Ascending aorta (tissue), 2 donors: Measurements from ENCODE around the gene KCNMA1. TPM values are rescaled to one million over a fixed set of nuclear protein-coding genes. Genes with fewer than 3 reads are reported as not detected.

ENCODE experiments used
- DNase-seq, 2 donors: peaks; one replicate each; pipeline ENCODE4 v3.0.0-alpha.2; 2019; ENCODE audit warnings: low spot score in 2 of 2
- H3K27ac ChIP-seq, 2 donors: fragments of 200-600 bp; sonication (generic); one replicate each; pipeline ENCODE4 v1.5.1; 2016 to 2017; ENCODE audit warnings: mild to moderate bottlenecking in 1 of 2
- H3K27me3 ChIP-seq: fragments of 200-600 bp; sonication (generic); one replicate; pipeline ENCODE4 v1.5.1; 2017
- H3K36me3 ChIP-seq, 2 donors: fragments of 200-600 bp; sonication (generic); one replicate each; pipeline ENCODE4 v1.5.1; 2016
- H3K4me1 ChIP-seq, 2 donors: fragments of 200-600 bp; sonication (generic); one replicate each; pipeline ENCODE4 v1.5.1; 2016 to 2017; ENCODE audit warnings: mild to moderate bottlenecking in 1 of 2
- H3K4me3 ChIP-seq, 2 donors: fragments of 200-600 bp; sonication (generic); one replicate each; pipeline ENCODE4 v1.5.1; 2016 to 2017; ENCODE audit warnings: mild to moderate bottlenecking in 1 of 2
- H3K9me3 ChIP-seq, 2 donors: fragments of 200-600 bp; sonication (generic); one replicate each; pipeline ENCODE4 v1.5.1; 2016
- intact Hi-C: fragments of 100-400 bp; cut with DNase I; formaldehyde crosslinking; loops from one replicate; pipeline ENCODE4 v1.15.1; 2023
- total RNA-seq: library from RNA; depleted of rRNA; stranded (reverse); fragments of >200 nt; gene quantifications from one replicate; pipeline ENCODE4 v1.1.0, GENCODE V29; 2016
- TF ChIP-seq, protein P1 (sequence below), 3 experiments: fragments of 200-600 bp in 2 of 3; fragments of 450-650 bp in 1 of 3; sonication (generic) in 2 of 3; IDR thresholded peaks; one replicate each; pipeline ENCODE4 v1.5.1; 2016 to 2019; ENCODE audit warnings: antibody characterized with exemption in 3 of 3, mild to moderate bottlenecking in 1 of 3, moderate library complexity in 1 of 3

KCNMA1 gene
- total RNA-seq, 1 donor from 2014 or later: 28.6 TPM

DNA sequence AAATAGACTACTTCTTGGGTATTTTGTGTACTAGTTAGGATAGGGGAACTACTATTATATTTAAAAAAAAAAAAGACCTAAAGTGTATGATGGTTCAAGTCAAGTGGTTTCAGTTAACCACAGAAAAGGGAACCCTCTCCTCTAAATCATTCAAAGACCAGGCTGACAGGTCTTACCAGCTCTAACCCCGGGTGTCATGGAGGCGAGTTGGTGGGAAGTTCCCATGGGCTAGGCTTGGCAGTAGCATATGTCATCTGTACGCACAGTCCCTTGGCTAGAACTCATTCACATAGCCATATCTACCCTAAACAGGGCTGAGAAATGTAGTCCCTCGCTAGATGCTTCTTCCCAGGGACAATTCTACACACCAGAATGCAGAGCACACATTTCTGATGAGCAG, 37.7 kb upstream of the KCNMA1 start:
- no peaks in the 10 kb centered on the region for H3K9me3 ChIP-seq
- H3K36me3 ChIP-seq: no peaks in the 10 kb centered on the region
- H3K4me3 ChIP-seq: no peak overlapping the region
- DNase-seq: no peak
- intact Hi-C loops: no loop called here
- TF ChIP-seq, protein P1, sequence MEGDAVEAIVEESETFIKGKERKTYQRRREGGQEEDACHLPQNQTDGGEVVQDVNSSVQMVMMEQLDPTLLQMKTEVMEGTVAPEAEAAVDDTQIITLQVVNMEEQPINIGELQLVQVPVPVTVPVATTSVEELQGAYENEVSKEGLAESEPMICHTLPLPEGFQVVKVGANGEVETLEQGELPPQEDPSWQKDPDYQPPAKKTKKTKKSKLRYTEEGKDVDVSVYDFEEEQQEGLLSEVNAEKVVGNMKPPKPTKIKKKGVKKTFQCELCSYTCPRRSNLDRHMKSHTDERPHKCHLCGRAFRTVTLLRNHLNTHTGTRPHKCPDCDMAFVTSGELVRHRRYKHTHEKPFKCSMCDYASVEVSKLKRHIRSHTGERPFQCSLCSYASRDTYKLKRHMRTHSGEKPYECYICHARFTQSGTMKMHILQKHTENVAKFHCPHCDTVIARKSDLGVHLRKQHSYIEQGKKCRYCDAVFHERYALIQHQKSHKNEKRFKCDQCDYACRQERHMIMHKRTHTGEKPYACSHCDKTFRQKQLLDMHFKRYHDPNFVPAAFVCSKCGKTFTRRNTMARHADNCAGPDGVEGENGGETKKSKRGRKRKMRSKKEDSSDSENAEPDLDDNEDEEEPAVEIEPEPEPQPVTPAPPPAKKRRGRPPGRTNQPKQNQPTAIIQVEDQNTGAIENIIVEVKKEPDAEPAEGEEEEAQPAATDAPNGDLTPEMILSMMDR (IDR thresholded peaks at IDR 0.05): no peak
- H3K27me3 ChIP-seq: no peaks in the 10 kb centered on the region
- H3K4me1 ChIP-seq: no peaks in the 10 kb centered on the region
- H3K27ac ChIP-seq: no peak overlapping the region

DNA sequence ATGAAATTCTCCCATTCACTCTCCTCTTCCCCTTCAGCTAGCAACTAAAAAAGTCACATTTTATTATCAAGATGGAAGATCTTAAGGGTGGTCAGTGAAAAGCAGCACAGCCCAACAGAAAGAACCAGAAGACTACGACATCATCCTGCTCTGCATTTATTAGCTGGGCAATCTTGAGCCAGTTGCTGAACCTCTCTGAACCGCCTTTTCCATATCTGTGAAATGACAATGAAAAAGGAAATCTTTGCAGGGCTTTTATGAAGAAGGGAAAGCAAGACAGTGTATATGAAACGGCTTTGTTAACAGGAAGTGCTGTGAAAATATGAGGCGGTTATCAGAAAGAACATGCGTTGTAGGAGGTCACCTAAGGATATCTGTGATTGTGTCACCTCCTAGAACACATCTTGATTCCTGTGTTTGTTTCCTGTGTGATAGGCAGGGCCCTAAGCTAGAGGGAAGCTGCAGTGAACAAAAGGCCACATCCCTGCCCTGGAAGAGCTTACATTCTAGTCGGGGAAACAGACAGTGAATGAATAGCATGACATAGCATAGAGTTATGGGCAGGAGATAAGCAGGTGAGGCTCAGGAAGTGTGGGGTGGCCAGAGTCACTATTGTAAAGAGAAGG, 36.0 kb upstream of the KCNMA1 start:
- H3K27ac ChIP-seq: no peak overlapping the region
- TF ChIP-seq, protein P1 (IDR thresholded peaks at IDR 0.05): no peak
- H3K4me3 ChIP-seq: no peak overlapping the region
- DNase-seq: no peak
- H3K36me3 ChIP-seq: no peaks in the 10 kb centered on the region
- no peaks in the 10 kb centered on the region for H3K27me3 ChIP-seq
- intact Hi-C loops: no loop called here
- no peaks in the 10 kb centered on the region for H3K4me1 ChIP-seq
- H3K9me3 ChIP-seq: no peaks in the 10 kb centered on the region

DNA sequence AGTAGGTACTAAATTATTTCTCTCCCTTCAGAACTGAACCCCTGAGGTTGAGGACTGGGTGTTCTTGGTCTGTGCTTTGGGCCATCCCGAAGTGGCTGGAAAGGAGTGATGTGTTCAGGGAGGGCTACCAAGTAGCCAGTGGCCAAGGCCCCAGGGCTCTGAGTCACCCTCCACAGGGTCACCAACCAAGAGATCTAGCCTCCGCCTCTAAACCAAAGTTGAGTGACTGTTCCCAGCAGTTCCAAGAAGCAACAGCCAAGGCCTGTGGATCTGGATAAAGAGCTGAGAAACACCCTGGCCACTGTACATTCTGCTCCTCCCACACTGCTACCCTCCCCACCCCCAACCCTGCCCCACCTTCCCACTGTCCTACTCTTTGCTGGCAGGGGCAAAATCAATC, 35.5 kb upstream of the KCNMA1 start:
- Histone ChIP-seq H3K36me3 (no peaks in the 10 kb centered on the region), H3K4me3 (no peak overlapping the region), H3K4me1 (no peaks in the 10 kb centered on the region), H3K27ac (no peak overlapping the region), H3K9me3 (no peaks in the 10 kb centered on the region), H3K27me3 (no peaks in the 10 kb centered on the region)
- DNase-seq: no peak
- intact Hi-C loops: no loop called here
- TF ChIP-seq, protein P1 (IDR thresholded peaks at IDR 0.05): no peak

DNA sequence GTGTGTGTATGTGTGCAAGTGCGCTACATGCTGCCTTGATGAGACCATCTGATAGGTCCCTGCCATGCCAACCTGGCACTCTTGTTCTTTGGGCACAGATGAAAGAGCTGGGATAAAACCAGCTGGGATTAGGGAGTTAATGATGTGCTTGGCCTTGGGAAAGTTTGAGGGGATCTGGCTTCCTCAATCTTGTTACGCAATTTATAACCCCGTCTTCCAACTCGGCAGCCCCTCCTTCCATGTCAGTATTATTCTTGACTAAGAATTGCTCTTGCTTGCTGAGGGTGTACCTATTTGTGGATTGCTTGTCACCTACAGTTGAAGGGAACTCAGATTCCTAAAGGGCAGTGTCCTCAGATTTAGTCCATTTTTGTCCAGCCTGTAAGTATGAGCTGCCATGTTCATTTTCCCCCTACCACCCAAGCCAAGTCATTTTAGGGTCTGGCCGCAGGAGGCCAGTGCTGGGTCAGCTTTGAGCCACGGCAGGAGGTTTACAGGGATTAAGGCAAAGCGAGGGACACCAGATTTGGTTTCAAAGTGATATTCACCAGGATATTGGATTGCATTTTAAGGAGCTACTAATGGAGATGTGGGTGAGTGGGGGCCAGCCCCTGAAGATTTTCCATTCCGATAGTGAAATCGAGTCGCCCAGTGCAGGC, 34.1 kb upstream of the KCNMA1 start:
- Histone ChIP-seq H3K36me3 (no peaks in the 10 kb centered on the region), H3K9me3 (no peaks in the 10 kb centered on the region), H3K27ac (no peak overlapping the region), H3K27me3 (no peaks in the 10 kb centered on the region), H3K4me3 (no peak overlapping the region), H3K4me1 (no peaks in the 10 kb centered on the region)
- no peak for DNase-seq
- intact Hi-C loops: no loop called here
- TF ChIP-seq, protein P1 (IDR thresholded peaks at IDR 0.05): no peak

DNA sequence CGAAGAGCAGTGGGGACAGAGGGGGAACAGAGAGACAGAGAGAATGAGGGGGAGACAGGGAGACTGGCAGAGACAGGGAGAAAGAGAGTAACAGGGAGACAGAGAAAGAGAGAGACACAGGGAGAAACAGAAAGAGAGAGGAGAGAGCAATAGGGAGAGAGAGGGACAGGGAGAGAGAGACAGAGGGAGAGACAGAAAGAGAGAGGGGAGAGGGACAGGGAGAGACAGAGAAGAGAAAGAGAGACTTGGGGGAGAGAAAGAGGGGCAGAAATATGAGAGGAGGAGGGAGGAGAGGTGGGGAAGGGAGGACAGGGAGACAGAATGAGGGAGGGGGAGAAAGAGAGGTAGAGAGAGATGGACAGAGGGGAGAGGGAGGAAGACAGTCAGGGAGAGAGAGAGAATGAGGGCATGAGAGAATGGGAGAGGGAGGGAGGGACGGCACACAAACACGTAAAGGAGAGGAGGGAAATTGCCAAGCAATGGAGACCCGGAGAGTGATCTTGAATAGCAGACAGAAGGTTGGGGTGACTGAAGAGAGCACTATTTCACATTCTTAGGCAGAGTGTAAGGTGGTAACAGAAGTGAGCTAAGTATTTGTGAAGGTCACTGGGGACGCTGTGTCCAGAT, 33.3 kb upstream of the KCNMA1 start:
- no peak overlapping the region for H3K4me3 ChIP-seq
- no peaks in the 10 kb centered on the region for H3K9me3 ChIP-seq
- no peak for DNase-seq
- no peaks in the 10 kb centered on the region for H3K4me1 ChIP-seq
- intact Hi-C loops: no loop called here
- no peak overlapping the region for H3K27ac ChIP-seq
- no peaks in the 10 kb centered on the region for H3K36me3 ChIP-seq
- TF ChIP-seq, protein P1 (IDR thresholded peaks at IDR 0.05): no peak
- H3K27me3 ChIP-seq: no peaks in the 10 kb centered on the region
